ENCODE measurements around the gene EID2. TPM values are rescaled to one million over a fixed set of nuclear protein-coding genes. Genes with fewer than 3 reads are reported as not detected.

The EID2 gene
- total RNA-seq, 1 donor from 2014 or later = 9.9 TPM

DNA sequence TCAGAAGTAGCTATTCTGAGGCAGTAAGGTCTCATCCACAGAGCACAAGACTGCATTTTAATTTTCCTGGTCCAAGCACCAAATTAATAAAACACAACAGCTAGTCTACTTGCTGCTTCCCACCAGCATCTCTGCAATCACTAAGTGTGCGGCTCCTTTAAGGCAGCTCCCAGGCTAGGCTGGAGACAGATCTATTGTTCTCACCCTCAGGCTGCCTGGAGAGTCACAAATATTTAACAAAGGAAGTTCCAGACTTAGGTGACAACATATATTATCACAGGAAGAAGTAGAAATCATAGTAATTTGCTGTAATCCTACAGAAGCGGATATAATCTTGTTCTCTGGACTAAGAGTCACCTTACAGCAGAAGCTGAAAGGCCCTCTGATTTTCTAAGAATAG is 2.2 kb upstream of the EID2 start:
- ATAC-seq (no peak), DNase-seq (no peak)
- intact Hi-C loops (cut with micrococcal nuclease) = no loop called here

- no peak for ATAC-seq
- DNase-seq = no peak
- intact Hi-C loops (cut with micrococcal nuclease) = no loop called here
These were observed 342 bp upstream of the EID2 start for GRCh38 chr19:39540333-39540673.

- ATAC-seq (no peak), DNase-seq (no peak)
- intact Hi-C loops (cut with micrococcal nuclease) = loop anchor here (10.0 kb wide), 1 partner anchor 54 kb away; the partner anchor contains the start of gene TIMM50
These were observed 820 bp downstream of the EID2 start for GRCh38 chr19:39539165-39539517.

- no peak for ATAC-seq
- intact Hi-C loops (cut with micrococcal nuclease) = loop anchor here (10.0 kb wide), 1 partner anchor 49 kb away; the partner anchor contains the start of gene TIMM50
These were observed 6.2 kb downstream of the EID2 start for GRCh38 chr19:39533791-39534190.

GRCh38 chr19:39533003-39533512 is 6.9 kb downstream of the EID2 start:
- DNase-seq (no peak), ATAC-seq (no peak)
- intact Hi-C loops (cut with micrococcal nuclease) = loop anchor here (10.0 kb wide), 1 partner anchor 48 kb away; the partner anchor contains the start of gene TIMM50

More at GRCh38 chr19:39533791-39534190, 6.2 kb downstream of the EID2 start:
- no peak for DNase-seq

DNA sequence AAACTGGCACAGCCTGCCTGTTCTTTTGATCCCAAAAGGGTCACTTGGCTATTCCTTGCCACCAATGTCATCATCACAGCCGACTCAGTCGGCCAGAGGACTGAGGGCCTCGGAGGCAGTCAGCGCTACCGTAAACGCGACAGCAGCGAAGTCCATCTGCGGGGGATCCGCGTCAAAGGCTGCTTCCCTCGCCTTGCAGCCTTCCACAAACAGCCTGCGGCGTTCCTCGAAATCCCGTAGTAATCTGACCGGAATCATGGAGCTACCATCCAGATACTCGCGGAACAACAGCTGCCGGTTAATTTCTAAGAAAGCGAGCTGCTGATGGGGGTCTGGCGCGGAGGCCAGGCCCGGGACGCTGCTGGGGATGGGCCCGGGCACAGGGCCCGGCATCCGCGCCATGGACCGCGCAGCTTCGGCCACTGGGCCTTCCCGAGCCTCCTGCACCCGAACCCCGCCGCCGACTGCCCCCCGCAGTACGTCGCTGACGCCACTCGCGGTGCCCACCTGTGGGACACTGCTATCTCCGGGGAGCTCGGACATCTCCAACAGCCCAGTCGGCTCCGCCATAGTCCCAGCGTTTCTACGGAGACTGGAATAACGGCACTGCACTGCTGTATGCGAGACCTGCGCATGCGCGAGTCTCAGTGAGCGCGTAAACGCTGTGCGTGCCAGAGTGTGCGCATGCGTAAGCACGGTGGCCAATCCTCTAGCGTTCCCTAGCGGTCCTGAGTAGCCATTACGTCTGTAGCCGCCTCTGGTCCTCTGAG is 7.5 kb downstream of the EID2 start, which contains the start of gene EID2B:
EID2B (minus strand) TSS at position 620 of the 770 bp plus-strand sequence; CDS start at position 570, 50 bp downstream.
- intact Hi-C loops (cut with micrococcal nuclease) = loop anchor here (10.0 kb wide), 1 partner anchor 48 kb away; the partner anchor contains the start of gene TIMM50
- ATAC-seq = peak; percentile 98
- peak; percentile 99 for DNase-seq

- DNase-seq (no peak), ATAC-seq (no peak)
- intact Hi-C loops (cut with micrococcal nuclease) = loop anchor here (10.0 kb wide), 1 partner anchor 47 kb away; the partner anchor contains the start of gene TIMM50
These were observed 8.1 kb downstream of the EID2 start for GRCh38 chr19:39531834-39532232.

GRCh38 chr19:39525205-39525604 is 14.8 kb downstream of the EID2 start:
- no peak for DNase-seq
- no peak for ATAC-seq
- intact Hi-C loops (cut with micrococcal nuclease) = no loop called here

DNA sequence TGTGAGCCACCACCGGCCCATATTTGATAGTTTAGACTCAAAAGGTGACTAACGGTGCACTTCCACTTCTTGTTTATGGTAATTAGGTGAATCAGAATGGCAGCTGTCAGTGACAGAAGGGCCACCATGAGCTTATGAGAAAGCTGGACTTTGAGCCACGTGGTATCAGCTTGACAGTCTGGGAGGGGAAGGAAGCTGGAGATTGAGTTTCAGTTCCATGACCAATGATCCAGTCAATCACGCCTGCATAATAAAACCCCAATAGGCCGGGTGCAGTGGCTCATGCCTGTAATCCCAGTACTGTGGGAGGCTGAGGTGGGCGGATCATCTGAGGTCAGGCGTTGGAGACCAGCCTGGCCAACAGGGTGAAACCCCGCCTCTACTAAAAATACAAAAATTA is 15.5 kb downstream of the EID2 start:
- intact Hi-C loops (cut with micrococcal nuclease) = no loop called here
- ATAC-seq (no peak), DNase-seq (no peak)

DNA sequence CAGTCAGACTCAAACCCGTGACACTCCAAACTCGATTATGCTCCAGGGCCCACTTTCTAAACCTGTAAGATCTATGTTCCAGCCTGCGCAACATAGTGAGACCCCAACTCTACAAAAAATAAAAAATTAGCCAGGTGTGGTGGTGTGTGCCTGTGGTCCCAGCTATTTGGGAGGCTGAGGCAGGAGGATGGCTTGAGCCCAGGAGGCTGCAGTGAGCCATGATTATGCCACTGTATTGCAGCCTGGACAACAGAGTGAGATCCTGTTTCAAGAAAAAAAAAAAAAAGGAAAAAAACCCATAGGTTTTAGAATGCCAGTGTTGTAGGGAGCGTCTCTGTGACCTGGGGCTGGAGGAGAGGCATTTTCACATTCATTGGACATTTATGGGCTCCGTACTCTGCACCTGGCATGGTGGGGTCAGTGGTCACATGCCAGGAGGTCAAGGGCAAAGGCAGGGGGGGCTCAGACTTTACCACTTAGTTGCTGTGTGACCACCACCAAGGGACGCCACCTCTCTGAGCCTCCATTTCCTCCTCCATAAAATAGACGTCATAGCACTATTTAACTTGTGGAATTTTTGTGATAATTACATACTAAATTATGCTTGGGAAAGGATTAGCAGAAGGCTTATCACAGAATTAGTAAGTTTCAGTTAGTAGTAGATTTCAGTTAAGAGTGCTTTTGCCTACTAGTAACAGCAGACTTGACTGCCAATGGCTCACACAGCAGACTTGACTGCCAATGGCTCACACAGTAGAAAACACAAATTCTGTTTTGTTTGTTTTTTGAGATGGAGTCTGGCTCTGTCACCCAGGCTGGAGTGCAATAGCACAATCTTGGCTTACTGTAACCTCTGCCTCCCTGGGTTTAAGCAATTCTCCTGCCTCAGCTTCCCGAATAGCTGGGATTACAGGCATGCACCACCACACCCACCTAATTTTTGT is 19.1 kb downstream of the EID2 start:
- DNase-seq = no peak
- intact Hi-C loops (cut with micrococcal nuclease) = no loop called here
- no peak for ATAC-seq

GRCh38 chr19:39518975-39519374 is 21.0 kb downstream of the EID2 start:
- intact Hi-C loops (cut with micrococcal nuclease) = no loop called here
- ATAC-seq (no peak), DNase-seq (no peak)

- intact Hi-C loops (cut with micrococcal nuclease) = no loop called here
- ATAC-seq (no peak), DNase-seq (no peak)
These were observed 21.5 kb downstream of the EID2 start for GRCh38 chr19:39518458-39518857.

DNA sequence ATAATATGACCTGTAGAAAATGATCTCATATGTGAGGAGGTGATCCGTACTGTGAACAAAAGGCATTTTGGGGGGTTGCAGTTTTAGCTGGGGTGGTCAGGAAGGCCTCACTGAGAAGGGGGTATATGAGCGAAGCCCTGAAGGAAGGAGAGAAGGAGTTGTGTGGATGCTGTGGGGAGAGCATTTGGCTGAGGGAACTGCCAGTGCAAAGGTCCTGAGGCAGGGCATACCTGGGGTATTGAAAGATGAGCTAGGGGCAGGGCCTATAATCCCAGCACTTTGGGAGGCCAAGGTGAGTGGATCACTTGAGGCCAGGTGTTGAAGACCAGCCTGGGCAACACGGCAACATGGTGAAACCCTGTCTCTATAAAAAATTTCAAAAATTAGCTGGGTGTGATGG is 22.5 kb downstream of the EID2 start:
- ATAC-seq (no peak), DNase-seq (no peak)
- intact Hi-C loops (cut with micrococcal nuclease) = no loop called here

DNA sequence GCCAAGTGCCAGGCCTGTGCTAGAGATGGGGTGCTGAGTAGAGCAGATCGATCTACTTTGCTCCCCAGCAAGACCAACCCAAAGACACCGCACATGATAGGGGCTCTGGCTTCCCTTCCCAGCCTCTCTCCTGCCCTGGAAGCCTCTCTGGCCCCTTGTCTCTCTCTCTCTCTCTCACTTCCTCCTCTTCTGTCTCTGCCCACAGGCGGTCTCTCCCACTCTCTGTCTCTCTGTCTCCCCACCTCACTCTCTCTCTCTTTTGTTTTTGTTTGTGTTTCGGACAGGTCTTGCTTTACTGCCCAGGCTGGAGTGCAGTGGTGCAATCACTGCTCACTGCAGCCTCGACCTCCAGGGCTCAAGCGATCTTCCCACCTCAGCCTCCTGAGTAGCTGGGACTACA is 23.7 kb downstream of the EID2 start:
- intact Hi-C loops (cut with micrococcal nuclease) = no loop called here
- ATAC-seq (no peak), DNase-seq (no peak)

DNA sequence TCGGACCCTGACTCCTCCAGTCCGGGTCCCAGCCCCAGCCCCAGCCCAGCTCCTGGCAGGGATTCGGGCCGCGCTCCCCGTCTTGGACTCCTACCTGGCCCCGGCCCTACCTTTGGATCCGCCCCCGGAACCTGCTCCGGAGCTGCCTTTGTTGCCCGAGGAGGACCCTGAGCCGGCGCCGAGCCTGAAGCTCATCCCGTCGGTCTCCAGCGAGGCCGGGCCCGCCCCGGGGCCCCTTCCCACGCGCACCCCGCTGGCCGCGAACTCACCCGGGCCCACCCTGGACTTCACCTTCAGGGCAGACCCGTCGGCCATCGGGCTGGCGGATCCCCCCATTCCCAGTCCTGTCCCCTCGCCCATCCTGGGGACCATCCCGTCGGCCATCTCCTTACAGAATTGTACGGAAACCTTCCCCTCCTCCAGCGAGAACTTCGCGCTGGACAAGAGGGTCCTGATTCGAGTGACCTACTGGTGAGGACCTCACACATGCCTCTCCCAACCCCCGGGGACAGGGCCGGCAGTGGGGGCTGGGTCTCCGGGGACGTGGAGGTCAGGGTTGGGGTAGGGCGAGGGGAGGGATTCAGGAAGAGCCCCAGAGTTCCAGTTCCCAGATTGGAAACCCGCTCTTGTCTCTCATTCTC is 24.3 kb downstream of the EID2 start:
- ATAC-seq (no peak), DNase-seq (no peak)
- intact Hi-C loops (cut with micrococcal nuclease) = no loop called here

- ATAC-seq (no peak), DNase-seq (no peak)
- intact Hi-C loops (cut with micrococcal nuclease) = no loop called here
These were observed 25.0 kb downstream of the EID2 start, which contains the start of gene SELENOV for GRCh38 chr19:39514840-39515550. TSS of gene SELENOV (plus strand) at chr19:39515139. CDS start at chr19:39515213, 74 bp downstream.

- intact Hi-C loops (cut with micrococcal nuclease) = no loop called here
- DNase-seq (no peak), ATAC-seq (no peak)
These were observed 27.0 kb downstream of the EID2 start for GRCh38 chr19:39512988-39513387.

DNA sequence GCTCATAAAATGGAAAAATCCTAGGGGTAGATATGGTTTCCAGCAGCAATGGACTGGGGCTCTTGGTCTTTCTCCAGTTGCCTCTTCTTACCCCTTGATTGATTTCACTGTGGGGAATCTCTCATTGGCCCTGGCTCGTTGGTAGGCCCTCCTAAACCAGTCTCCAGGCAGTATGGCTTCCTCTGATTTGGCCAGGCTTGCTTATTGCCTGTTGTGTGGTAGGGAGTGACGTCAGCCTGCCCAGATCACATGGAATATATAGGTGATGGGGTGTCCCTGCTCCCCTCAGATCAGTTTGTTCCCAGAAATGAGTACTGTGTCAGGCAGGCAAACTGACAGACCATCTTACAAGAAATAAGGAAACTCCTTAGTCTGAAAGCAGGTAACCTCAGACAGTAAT is 30.7 kb downstream of the EID2 start:
- no peak for ATAC-seq
- DNase-seq = no peak
- intact Hi-C loops (cut with micrococcal nuclease) = no loop called here

DNA sequence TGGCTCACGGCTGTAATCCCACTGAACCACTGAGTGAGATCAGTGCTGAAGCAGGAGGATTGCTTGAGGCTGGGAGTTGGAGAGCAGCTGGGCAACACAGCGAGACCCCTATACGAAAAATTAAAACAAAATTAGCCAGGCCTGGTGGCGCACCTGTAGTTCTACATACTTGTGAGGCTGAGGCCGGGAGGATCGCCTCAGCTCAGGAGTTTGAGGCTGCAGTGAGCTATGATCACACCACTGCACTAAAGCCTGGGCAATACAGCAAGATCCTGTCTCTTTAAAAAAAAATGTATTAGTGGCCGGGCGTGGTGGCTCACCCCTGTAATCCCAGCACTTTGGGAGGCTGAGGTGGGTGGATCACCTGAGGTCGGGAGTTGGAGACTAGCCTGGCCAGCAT is 31.3 kb downstream of the EID2 start:
- DNase-seq = no peak
- no peak for ATAC-seq
- intact Hi-C loops (cut with micrococcal nuclease) = no loop called here

Data from left ventricle myocardium superior (tissue), 1 donor.